ENCODE results near the gene ACVRL1.

The ACVRL1 gene

GRCh38 chr12:51938726-51939125 is 31.4 kb downstream of the ACVRL1 start:
- H3K27ac ChIP-seq (ENCODE audit: low read depth, low read length, poor library complexity, severe bottlenecking) = no peak overlapping the region
- H2AFZ ChIP-seq (ENCODE audit: low read length) = no peak overlapping the region
- no peak overlapping the region for H3K9ac ChIP-seq (ENCODE audit: low read length)
- no peaks in the 10 kb centered on the region for H3K9me2 ChIP-seq (ENCODE audit: low read depth, low read length)
- no peak for TF ChIP-seq EZH2 (IDR thresholded peaks at IDR 0.05; ENCODE audit: borderline replicate concordance, low read length)
- no peak for TF ChIP-seq CTCF (IDR thresholded peaks at IDR 0.05; ENCODE audit: low read length)
- no peaks in the 10 kb centered on the region for H3K9me3 ChIP-seq (ENCODE audit: low read length)
- no peaks in the 10 kb centered on the region for H3K4me1 ChIP-seq (ENCODE audit: insufficient read depth, low read length, severe bottlenecking)
- no peaks in the 10 kb centered on the region for H3F3A ChIP-seq (ENCODE audit: insufficient read depth, low read length)
- no peaks in the 10 kb centered on the region for H3K79me2 ChIP-seq (ENCODE audit: insufficient read depth, low read length)
- H3K4me3 ChIP-seq (ENCODE audit: low read depth, low read length, poor library complexity, severe bottlenecking) = no peak overlapping the region
- no peaks in the 10 kb centered on the region for H4K20me1 ChIP-seq (ENCODE audit: insufficient read depth, low read length)
- H3K36me3 ChIP-seq (ENCODE audit: insufficient read depth, low read length) = no peaks in the 10 kb centered on the region
- H3K27me3 ChIP-seq (ENCODE audit: insufficient read depth, low read length) = no peaks in the 10 kb centered on the region; the same call in 1 of the 2 replicates
- H3K4me2 ChIP-seq (ENCODE audit: low read length) = no peak overlapping the region

GRCh38 chr12:51941011-51941581 is 33.8 kb downstream of the ACVRL1 start:
- Histone ChIP-seq H4K20me1 (ENCODE audit: insufficient read depth, low read length) (no peaks in the 10 kb centered on the region), H3K4me1 (ENCODE audit: insufficient read depth, low read length, severe bottlenecking) (no peaks in the 10 kb centered on the region), H3K36me3 (ENCODE audit: insufficient read depth, low read length) (no peaks in the 10 kb centered on the region), H3K9me3 (ENCODE audit: low read length) (peaks cover 5% of the 10 kb centered on the region), H3K4me2 (ENCODE audit: low read length) (no peak overlapping the region), H3K9me2 (ENCODE audit: low read depth, low read length) (no peaks in the 10 kb centered on the region), H3K27me3 (ENCODE audit: insufficient read depth, low read length) (peaks cover 6% of the 10 kb centered on the region; the same call in 1 of the 2 replicates), H3K79me2 (ENCODE audit: insufficient read depth, low read length) (no peaks in the 10 kb centered on the region), H3K9ac (ENCODE audit: low read length) (no peak overlapping the region), H3K27ac (ENCODE audit: low read depth, low read length, poor library complexity, severe bottlenecking) (no peak overlapping the region), H3K4me3 (ENCODE audit: low read depth, low read length, poor library complexity, severe bottlenecking) (no peak overlapping the region), H2AFZ (ENCODE audit: low read length) (no peak overlapping the region), H3F3A (ENCODE audit: insufficient read depth, low read length) (no peaks in the 10 kb centered on the region)
- TF ChIP-seq EZH2 (IDR thresholded peaks at IDR 0.05; ENCODE audit: borderline replicate concordance, low read length) (no peak), CTCF (IDR thresholded peaks at IDR 0.05; ENCODE audit: low read length) (no peak)

GRCh38 chr12:51941604-51942003 is 34.3 kb downstream of the ACVRL1 start:
- Histone ChIP-seq H3K4me2 (ENCODE audit: low read length) (no peak overlapping the region), H3K4me1 (ENCODE audit: insufficient read depth, low read length, severe bottlenecking) (no peaks in the 10 kb centered on the region), H3K9me2 (ENCODE audit: low read depth, low read length) (no peaks in the 10 kb centered on the region), H3K27ac (ENCODE audit: low read depth, low read length, poor library complexity, severe bottlenecking) (no peak overlapping the region), H3K27me3 (ENCODE audit: insufficient read depth, low read length) (peaks cover 6% of the 10 kb centered on the region; the same call in 1 of the 2 replicates), H3K9me3 (ENCODE audit: low read length) (peaks cover 5% of the 10 kb centered on the region), H3K79me2 (ENCODE audit: insufficient read depth, low read length) (no peaks in the 10 kb centered on the region), H2AFZ (ENCODE audit: low read length) (no peak overlapping the region), H4K20me1 (ENCODE audit: insufficient read depth, low read length) (no peaks in the 10 kb centered on the region), H3F3A (ENCODE audit: insufficient read depth, low read length) (no peaks in the 10 kb centered on the region), H3K9ac (ENCODE audit: low read length) (no peak overlapping the region), H3K4me3 (ENCODE audit: low read depth, low read length, poor library complexity, severe bottlenecking) (no peak overlapping the region), H3K36me3 (ENCODE audit: insufficient read depth, low read length) (no peaks in the 10 kb centered on the region)
- TF ChIP-seq CTCF (IDR thresholded peaks at IDR 0.05; ENCODE audit: low read length) = no peak
- no peak for TF ChIP-seq EZH2 (IDR thresholded peaks at IDR 0.05; ENCODE audit: borderline replicate concordance, low read length)

Measured in OCI-LY1 (cell line).